DOHH2 (cell line): ENCODE measurements around the gene WNT3A.

Experiments used
- H3F3A ChIP-seq: fragments of 200-600 bp; sonication (generic), shearing (Covaris generic); 2 replicates; pipeline ENCODE4 v1.6.0; 2016; ENCODE audit warnings: antibody characterized with exemption, mild to moderate bottlenecking; ENCODE audit not compliant: control insufficient read depth, insufficient read depth
- H3K27ac ChIP-seq: fragments of 200-600 bp; sonication (generic); 2 replicates; pipeline ENCODE4 v1.5.1; 2014; ENCODE audit warnings: low read depth, mild to moderate bottlenecking, low read length, moderate library complexity
- H3K27me3 ChIP-seq: fragments of 200-600 bp; sonication (generic); 2 replicates; pipeline ENCODE4 v1.6.1; 2014; ENCODE audit warnings: mild to moderate bottlenecking, low read length, mixed read lengths; ENCODE audit not compliant: control insufficient read depth
- H3K36me3 ChIP-seq: fragments of 200-600 bp; sonication (generic); 2 replicates; pipeline ENCODE4 v1.6.1; 2014; ENCODE audit warnings: mild to moderate bottlenecking, low read length, moderate library complexity, mixed read lengths; ENCODE audit not compliant: control insufficient read depth
- H3K4me1 ChIP-seq: fragments of 200-600 bp; sonication (generic); 2 replicates; pipeline ENCODE4 v1.6.1; 2014; ENCODE audit warnings: mild to moderate bottlenecking, low read length, mixed read lengths; ENCODE audit not compliant: control insufficient read depth
- H3K4me2 ChIP-seq: fragments of 200-600 bp; sonication (generic); 2 replicates; pipeline ENCODE4 v1.6.0; 2014; ENCODE audit warnings: mild to moderate bottlenecking, low read length, moderate library complexity
- H3K4me3 ChIP-seq: fragments of 200-600 bp; sonication (generic); 2 replicates; pipeline ENCODE4 v1.5.1; 2014; ENCODE audit warnings: mild to moderate bottlenecking, low read length, mixed read lengths
- H3K79me2 ChIP-seq: fragments of 200-600 bp; sonication (generic); 2 replicates; pipeline ENCODE4 v1.6.1; 2014; ENCODE audit warnings: mild to moderate bottlenecking, low read length, mixed read lengths; ENCODE audit not compliant: control insufficient read depth
- H3K9me2 ChIP-seq: fragments of 200-600 bp; sonication (generic); replicated peaks from 2 replicates; pipeline ENCODE4 v1.6.1; 2014; ENCODE audit warnings: mild to moderate bottlenecking, low read length, mixed read lengths; ENCODE audit not compliant: control insufficient read depth
- H3K9me3 ChIP-seq: fragments of 200-600 bp; sonication (generic); 2 replicates; pipeline ENCODE4 v1.6.1; 2014; ENCODE audit warnings: antibody characterized with exemption, low read length, mixed read lengths; ENCODE audit not compliant: control insufficient read depth, insufficient read depth
- H4K20me1 ChIP-seq: fragments of 200-600 bp; sonication (generic); 2 replicates; pipeline ENCODE4 v1.6.0; 2014; ENCODE audit warnings: low read depth, mild to moderate bottlenecking, antibody characterized with exemption, low read length, moderate library complexity; ENCODE audit not compliant: control insufficient read depth, insufficient read depth
- CTCF ChIP-seq: fragments of 200-600 bp; sonication (generic); IDR thresholded peaks from one replicate; pipeline ENCODE4 v1.5.1; 2014; ENCODE audit warnings: antibody characterized with exemption, mild to moderate bottlenecking, low read depth, low read length; ENCODE audit not compliant: poor library complexity, severe bottlenecking
- EZH2phosphoT487 ChIP-seq: fragments of 200-600 bp; sonication (generic); IDR thresholded peaks from 2 replicates; pipeline ENCODE4 v1.6.1; 2017; ENCODE audit warnings: borderline replicate concordance, mild to moderate bottlenecking, antibody characterized with exemption, low read length, moderate library complexity, mixed read lengths

The WNT3A gene

GRCh38 chr1:228038387-228039005 lies 31.7 kb downstream of the WNT3A start:
- Histone ChIP-seq H3K36me3 (no peaks in the 10 kb centered on the region), H3K4me2 (no peak overlapping the region), H3F3A (no peaks in the 10 kb centered on the region), H3K4me3 (no peak overlapping the region), H3K9me2 (no peaks in the 10 kb centered on the region), H3K9me3 (no peaks in the 10 kb centered on the region), H3K27ac (no peak overlapping the region), H4K20me1 (no peaks in the 10 kb centered on the region), H3K79me2 (no peaks in the 10 kb centered on the region), H3K4me1 (no peaks in the 10 kb centered on the region), H3K27me3 (peaks cover 2% of the 10 kb centered on the region; the same call in 1 of the 2 replicates)
- TF ChIP-seq CTCF (no peak), EZH2phosphoT487 (no peak)

GRCh38 chr1:228039006-228039903 lies 32.5 kb downstream of the WNT3A start:
- peaks cover 3% of the 10 kb centered on the region for H3K27me3 ChIP-seq
- H3K4me2 ChIP-seq, result no peak overlapping the region
- no peak for TF ChIP-seq EZH2phosphoT487
- no peak for TF ChIP-seq CTCF
- no peaks in the 10 kb centered on the region for H3K79me2 ChIP-seq
- H3K36me3 ChIP-seq, result no peaks in the 10 kb centered on the region
- H3K9me3 ChIP-seq, result no peaks in the 10 kb centered on the region
- H3K27ac ChIP-seq, result no peak overlapping the region
- H3F3A ChIP-seq, result no peaks in the 10 kb centered on the region
- H3K4me1 ChIP-seq, result no peaks in the 10 kb centered on the region
- no peaks in the 10 kb centered on the region for H3K9me2 ChIP-seq
- no peak overlapping the region for H3K4me3 ChIP-seq
- no peaks in the 10 kb centered on the region for H4K20me1 ChIP-seq

GRCh38 chr1:228039986-228040385 lies 33.2 kb downstream of the WNT3A start:
- TF ChIP-seq CTCF, result no peak
- TF ChIP-seq EZH2phosphoT487, result no peak
- no peaks in the 10 kb centered on the region for H3K4me1 ChIP-seq
- H3K4me2 ChIP-seq, result no peak overlapping the region
- no peaks in the 10 kb centered on the region for H4K20me1 ChIP-seq
- no peaks in the 10 kb centered on the region for H3K36me3 ChIP-seq
- no peaks in the 10 kb centered on the region for H3K9me3 ChIP-seq
- H3K27me3 ChIP-seq, result peaks cover 7% of the 10 kb centered on the region
- H3K4me3 ChIP-seq, result no peak overlapping the region
- H3F3A ChIP-seq, result no peaks in the 10 kb centered on the region
- no peaks in the 10 kb centered on the region for H3K79me2 ChIP-seq
- no peaks in the 10 kb centered on the region for H3K9me2 ChIP-seq
- H3K27ac ChIP-seq, result no peak overlapping the region
